ENCODE results near the gene CHRND.
"Not testable (repeated sequence)": the region's sequence is repeated elsewhere in the genome, so short reads cannot be mapped to it uniquely, and the experiment has no call there.

Gene CHRND

GRCh38 chr2:232568161-232568560 is 42.2 kb downstream of the CHRND start:
- H4K20me1 ChIP-seq (ENCODE audit: insufficient read depth, low read length): no peaks in the 10 kb centered on the region
- no peaks in the 10 kb centered on the region for H3K4me1 ChIP-seq (ENCODE audit: low read length)
- H2AFZ ChIP-seq (ENCODE audit: low read depth, low read length): no peak overlapping the region
- H3K79me2 ChIP-seq (ENCODE audit: low read length): no peaks in the 10 kb centered on the region
- H3K36me3 ChIP-seq (replicated peaks; ENCODE audit: low read depth, low read length): peaks cover 19% of the 10 kb centered on the region
- H3K27ac ChIP-seq (ENCODE audit: low read length): no peak overlapping the region
- H3K27me3 ChIP-seq (ENCODE audit: low read depth, low read length): no peaks in the 10 kb centered on the region
- H3K9me3 ChIP-seq (ENCODE audit: insufficient read depth, low read length): no peaks in the 10 kb centered on the region
- H3K4me3 ChIP-seq (ENCODE audit: low read length): no peak overlapping the region
- TF ChIP-seq, protein P1, sequence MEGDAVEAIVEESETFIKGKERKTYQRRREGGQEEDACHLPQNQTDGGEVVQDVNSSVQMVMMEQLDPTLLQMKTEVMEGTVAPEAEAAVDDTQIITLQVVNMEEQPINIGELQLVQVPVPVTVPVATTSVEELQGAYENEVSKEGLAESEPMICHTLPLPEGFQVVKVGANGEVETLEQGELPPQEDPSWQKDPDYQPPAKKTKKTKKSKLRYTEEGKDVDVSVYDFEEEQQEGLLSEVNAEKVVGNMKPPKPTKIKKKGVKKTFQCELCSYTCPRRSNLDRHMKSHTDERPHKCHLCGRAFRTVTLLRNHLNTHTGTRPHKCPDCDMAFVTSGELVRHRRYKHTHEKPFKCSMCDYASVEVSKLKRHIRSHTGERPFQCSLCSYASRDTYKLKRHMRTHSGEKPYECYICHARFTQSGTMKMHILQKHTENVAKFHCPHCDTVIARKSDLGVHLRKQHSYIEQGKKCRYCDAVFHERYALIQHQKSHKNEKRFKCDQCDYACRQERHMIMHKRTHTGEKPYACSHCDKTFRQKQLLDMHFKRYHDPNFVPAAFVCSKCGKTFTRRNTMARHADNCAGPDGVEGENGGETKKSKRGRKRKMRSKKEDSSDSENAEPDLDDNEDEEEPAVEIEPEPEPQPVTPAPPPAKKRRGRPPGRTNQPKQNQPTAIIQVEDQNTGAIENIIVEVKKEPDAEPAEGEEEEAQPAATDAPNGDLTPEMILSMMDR (IDR thresholded peaks at IDR 0.05; ENCODE audit: low read depth, low read length): no peak
- TF ChIP-seq EZH2phosphoT487 (IDR thresholded peaks at IDR 0.05; ENCODE audit: low read depth): no peak
- H3K9ac ChIP-seq (ENCODE audit: low read length): no peak overlapping the region
- H3K4me2 ChIP-seq (ENCODE audit: low read length): no peak overlapping the region

DNA sequence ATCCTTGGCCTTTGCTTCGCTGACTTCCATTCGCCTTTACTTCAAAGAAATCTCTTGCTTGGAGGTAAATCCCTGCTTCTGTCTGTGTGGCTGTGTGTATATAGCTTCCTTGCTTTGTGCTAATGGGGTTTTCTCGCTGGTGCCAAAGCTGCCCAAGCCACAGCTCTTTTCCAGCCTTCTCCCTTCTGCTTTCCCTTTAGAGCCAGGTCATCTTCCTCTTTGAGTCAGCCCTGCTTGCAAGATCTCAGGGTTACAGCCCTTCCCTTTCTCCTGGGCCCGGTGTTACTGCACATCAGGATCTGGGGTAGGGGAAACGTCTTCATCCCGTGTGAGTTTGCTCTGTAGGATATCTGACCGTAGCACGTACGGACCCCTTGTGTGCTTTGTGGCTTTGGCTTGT is 43.6 kb downstream of the CHRND start:
- Histone ChIP-seq H3K9ac (ENCODE audit: low read length) (no peak overlapping the region), H3K27ac (ENCODE audit: low read length) (no peak overlapping the region), H3K79me2 (ENCODE audit: low read length) (no peaks in the 10 kb centered on the region), H3K9me3 (ENCODE audit: insufficient read depth, low read length) (no peaks in the 10 kb centered on the region), H3K27me3 (ENCODE audit: low read depth, low read length) (no peaks in the 10 kb centered on the region), H3K4me2 (ENCODE audit: low read length) (no peak overlapping the region), H4K20me1 (ENCODE audit: insufficient read depth, low read length) (no peaks in the 10 kb centered on the region), H3K4me3 (ENCODE audit: low read length) (no peak overlapping the region), H3K4me1 (ENCODE audit: low read length) (no peaks in the 10 kb centered on the region), H3K36me3 (replicated peaks; ENCODE audit: low read depth, low read length) (peaks cover 15% of the 10 kb centered on the region), H2AFZ (ENCODE audit: low read depth, low read length) (no peak overlapping the region)
- no peak for TF ChIP-seq EZH2phosphoT487 (IDR thresholded peaks at IDR 0.05; ENCODE audit: low read depth)
- TF ChIP-seq, protein P1 (IDR thresholded peaks at IDR 0.05; ENCODE audit: low read depth, low read length): no peak

DNA sequence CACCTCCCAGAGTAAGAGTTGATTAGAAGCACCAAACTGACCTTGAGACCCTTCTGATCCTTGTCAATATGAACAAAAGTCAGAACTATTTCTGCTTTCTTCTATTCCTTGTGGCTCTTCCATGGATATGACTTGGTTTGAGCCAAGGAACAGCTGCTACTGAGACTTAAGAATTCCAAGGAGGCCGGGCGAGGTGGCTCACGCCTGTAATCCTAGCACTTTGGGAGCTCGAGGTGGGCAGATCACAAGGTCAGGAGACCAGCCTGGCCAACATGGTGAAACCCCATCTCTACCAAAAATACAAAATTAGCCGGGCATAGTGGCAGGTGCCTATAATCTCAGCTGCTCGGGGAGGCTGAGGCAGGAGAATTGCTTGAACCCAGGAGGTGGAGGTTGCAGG is 44.5 kb downstream of the CHRND start:
- H3K36me3 ChIP-seq (replicated peaks; ENCODE audit: low read depth, low read length): peaks cover 12% of the 10 kb centered on the region

GRCh38 chr2:232571026-232571474 is 45.1 kb downstream of the CHRND start:
- Histone ChIP-seq H4K20me1 (ENCODE audit: insufficient read depth, low read length) (no peaks in the 10 kb centered on the region), H3K36me3 (replicated peaks; ENCODE audit: low read depth, low read length) (peaks cover 12% of the 10 kb centered on the region), H3K4me3 (ENCODE audit: low read length) (no peak overlapping the region), H3K9ac (ENCODE audit: low read length) (no peak overlapping the region), H3K79me2 (ENCODE audit: low read length) (no peaks in the 10 kb centered on the region), H3K27ac (ENCODE audit: low read length) (no peak overlapping the region), H3K9me3 (ENCODE audit: insufficient read depth, low read length) (no peaks in the 10 kb centered on the region), H2AFZ (ENCODE audit: low read depth, low read length) (no peak overlapping the region), H3K4me1 (ENCODE audit: low read length) (no peaks in the 10 kb centered on the region), H3K27me3 (ENCODE audit: low read depth, low read length) (no peaks in the 10 kb centered on the region), H3K4me2 (ENCODE audit: low read length) (no peak overlapping the region)
- TF ChIP-seq, protein P1 (IDR thresholded peaks at IDR 0.05; ENCODE audit: low read depth, low read length): no peak
- TF ChIP-seq EZH2phosphoT487 (IDR thresholded peaks at IDR 0.05; ENCODE audit: low read depth): no peak

More for the DNA sequence above, 44.5 kb downstream of the CHRND start:
- H3K9ac ChIP-seq (ENCODE audit: low read length); H3K27ac ChIP-seq (ENCODE audit: low read length); H2AFZ ChIP-seq (ENCODE audit: low read depth, low read length); H4K20me1 ChIP-seq (ENCODE audit: insufficient read depth, low read length); H3K4me2 ChIP-seq (ENCODE audit: low read length); H3K9me3 ChIP-seq (ENCODE audit: insufficient read depth, low read length); H3K4me1 ChIP-seq (ENCODE audit: low read length); H3K4me3 ChIP-seq (ENCODE audit: low read length); H3K27me3 ChIP-seq (ENCODE audit: low read depth, low read length); H3K79me2 ChIP-seq (ENCODE audit: low read length): not testable (repeated sequence)

- Histone ChIP-seq H2AFZ (ENCODE audit: low read depth, low read length) (no peak overlapping the region), H3K27ac (ENCODE audit: low read length) (no peak overlapping the region), H3K4me3 (ENCODE audit: low read length) (no peak overlapping the region), H3K9ac (ENCODE audit: low read length) (no peak overlapping the region), H3K9me3 (ENCODE audit: insufficient read depth, low read length) (no peaks in the 10 kb centered on the region), H3K79me2 (ENCODE audit: low read length) (no peaks in the 10 kb centered on the region), H3K4me1 (ENCODE audit: low read length) (no peaks in the 10 kb centered on the region), H3K4me2 (ENCODE audit: low read length) (no peak overlapping the region), H4K20me1 (ENCODE audit: insufficient read depth, low read length) (no peaks in the 10 kb centered on the region), H3K36me3 (replicated peaks; ENCODE audit: low read depth, low read length) (peaks cover 3% of the 10 kb centered on the region), H3K27me3 (ENCODE audit: low read depth, low read length) (no peaks in the 10 kb centered on the region)
- TF ChIP-seq, protein P1 (IDR thresholded peaks at IDR 0.05; ENCODE audit: low read depth, low read length): no peak
- TF ChIP-seq EZH2phosphoT487 (IDR thresholded peaks at IDR 0.05; ENCODE audit: low read depth): no peak
These were observed 47.1 kb downstream of the CHRND start for GRCh38 chr2:232573042-232573441.

Data from OCI-LY3 (cell line).